Caco-2 (cell line): ENCODE results near the gene CACNA1A. TPM values are rescaled to one million over a fixed set of nuclear protein-coding genes. Genes with fewer than 3 reads are reported as not detected.

Experiments used
- BruUV-seq: library from RNA; stranded (reverse); fragments of 400-500 nt; replicated peaks from 2 replicates; lab custom pipeline; 2021; lab: Mats Ljungman, UMichigan
- CTCF ChIA-PET: fragments of 300-600 bp; sonication (Branson Sonifier 250); formaldehyde crosslinking; loops from one replicate; lab custom pipeline; 2022; ENCODE audit warnings: antibody characterized with exemption; lab: Charles Lee
- POLR2A ChIA-PET: fragments of 300-600 bp; sonication (Branson Sonifier 250); formaldehyde crosslinking; loops from one replicate; lab custom pipeline; 2022; ENCODE audit warnings: antibody characterized with exemption; lab: Charles Lee
- DNase-seq, 2 experiments: peaks; one replicate each; pipeline versions ENCODE4 v3.0.0 to v3.0.0-alpha.2; 2020 to 2022
- H3K27me3 ChIP-seq: replicated peaks from 2 replicates; pipeline ENCODE4 v1.6.0; 2011; ENCODE audit warnings: low read length; ENCODE audit not compliant: control insufficient read depth, insufficient read depth
- H3K36me3 ChIP-seq: 2 replicates; pipeline ENCODE4 v1.5.1; 2011; ENCODE audit warnings: low read length; ENCODE audit not compliant: control insufficient read depth, insufficient read depth
- H3K4me1 ChIP-seq: fragments of 250-450 bp; sonication (Bioruptor Pico); 2 replicates; pipeline ENCODE4 v1.5.1; 2020; ENCODE audit warnings: mild to moderate bottlenecking
- H3K4me3 ChIP-seq: 2 replicates; pipeline ENCODE4 v1.5.1; 2011; ENCODE audit warnings: low read depth, mild to moderate bottlenecking, control low read depth, low read length
- H3K9me3 ChIP-seq: fragments of 250-450 bp; sonication (Bioruptor Pico); 2 replicates; pipeline ENCODE4 v1.5.1; 2020; ENCODE audit warnings: mild to moderate bottlenecking, moderate library complexity
- H3K27ac Mint-ChIP-seq: one replicate; pipeline ENCODE4 v1.8.0; 2022; ENCODE audit warnings: mixed read lengths; ENCODE audit not compliant: unreplicated experiment
- H3K27me3 Mint-ChIP-seq: one replicate; pipeline ENCODE4 v1.8.0; 2022; ENCODE audit warnings: mixed read lengths; ENCODE audit not compliant: insufficient read depth, unreplicated experiment
- H3K36me3 Mint-ChIP-seq: one replicate; pipeline ENCODE4 v1.8.0; 2022; ENCODE audit warnings: mild to moderate bottlenecking, mixed read lengths; ENCODE audit not compliant: insufficient read depth, unreplicated experiment
- H3K4me1 Mint-ChIP-seq: one replicate; pipeline ENCODE4 v1.8.0; 2022; ENCODE audit warnings: low read depth, mixed read lengths; ENCODE audit not compliant: unreplicated experiment
- H3K4me3 Mint-ChIP-seq: one replicate; pipeline ENCODE4 v1.8.0; 2022; ENCODE audit warnings: mild to moderate bottlenecking, moderate library complexity, mixed read lengths; ENCODE audit not compliant: unreplicated experiment
- H3K9me3 Mint-ChIP-seq: one replicate; pipeline ENCODE4 v1.8.0; 2022; ENCODE audit warnings: mixed read lengths; ENCODE audit not compliant: unreplicated experiment
- CTCF ChIP-seq, 2 experiments: fragments of 200-600 bp in 1 of 2; IDR thresholded peaks; 1 replicate in 1 of 2; 2 replicates in 1 of 2; pipeline versions ENCODE4 v1.5.1 to v1.8.0; 2011 to 2022; ENCODE audit warnings: antibody characterized with exemption in 1 of 2, control low read depth in 1 of 2, inconsistent platforms in 1 of 2, low read depth in 1 of 2, low read length in 1 of 2, mild to moderate bottlenecking in 1 of 2, moderate library complexity in 1 of 2; ENCODE audit not compliant: insufficient read depth in 1 of 2, severe bottlenecking in 1 of 2, unreplicated experiment in 1 of 2
- intact Hi-C: fragments of 100-400 bp; cut with micrococcal nuclease; formaldehyde crosslinking; loops from one replicate; pipeline ENCODE4 v1.10.0; 2022; ENCODE audit not compliant: unreplicated experiment
- total RNA-seq: library from RNA; stranded (reverse); gene quantifications from 2 replicates; pipeline ENCODE4 v1.2.3, GENCODE V29; 2022

CACNA1A gene
- total RNA-seq, 1 experiment from 2014 or later, result not detected

- no peak for DNase-seq
- intact Hi-C loops, result no loop called here
- Histone ChIP-seq H3K4me1 (no peaks in the 10 kb centered on the region), H3K36me3 (no peaks in the 10 kb centered on the region), H3K27me3 (no peaks in the 10 kb centered on the region), H3K4me3 (no peak overlapping the region), H3K9me3 (no peaks in the 10 kb centered on the region)
- no peaks in the 10 kb centered on the region for H3K4me1 Mint-ChIP-seq
- BruUV-seq, result no TSS peak
- no peak for TF ChIP-seq CTCF (IDR thresholded peaks at IDR 0.05; ENCODE audit: insufficient read depth in 1 of 2, low read depth in 1 of 2, low read length in 1 of 2, severe bottlenecking in 1 of 2, unreplicated experiment in 1 of 2)
- no peak overlapping the region for H3K27ac Mint-ChIP-seq
- H3K27me3 Mint-ChIP-seq, result no peaks in the 10 kb centered on the region
- H3K4me3 Mint-ChIP-seq, result no peak overlapping the region
- ChIA-PET CTCF (no interaction called here), POLR2A (no interaction called here)
- H3K9me3 Mint-ChIP-seq, result no peaks in the 10 kb centered on the region
- H3K36me3 Mint-ChIP-seq, result no peaks in the 10 kb centered on the region
Measured at GRCh38 chr19:13437919-13438618, 68.2 kb downstream of the CACNA1A start.

GRCh38 chr19:13436352-13436751, 69.9 kb downstream of the CACNA1A start:
- Mint-ChIP-seq H3K4me1 (no peaks in the 10 kb centered on the region), H3K36me3 (no peaks in the 10 kb centered on the region), H3K27ac (no peak overlapping the region), H3K9me3 (no peaks in the 10 kb centered on the region), H3K27me3 (no peaks in the 10 kb centered on the region), H3K4me3 (no peak overlapping the region)
- no peaks in the 10 kb centered on the region for H3K4me1 ChIP-seq
- H3K27me3 ChIP-seq, result no peaks in the 10 kb centered on the region
- BruUV-seq, result no TSS peak
- intact Hi-C loops, result no loop called here
- no peaks in the 10 kb centered on the region for H3K36me3 ChIP-seq
- H3K9me3 ChIP-seq, result no peaks in the 10 kb centered on the region
- CTCF ChIA-PET, result no interaction called here
- no peak for TF ChIP-seq CTCF (IDR thresholded peaks at IDR 0.05; ENCODE audit: insufficient read depth in 1 of 2, low read depth in 1 of 2, low read length in 1 of 2, severe bottlenecking in 1 of 2, unreplicated experiment in 1 of 2)
- no peak for DNase-seq
- no peak overlapping the region for H3K4me3 ChIP-seq
- POLR2A ChIA-PET, result no interaction called here

GRCh38 chr19:13430790-13431582, 75.3 kb downstream of the CACNA1A start:
- no peak overlapping the region for H3K4me3 ChIP-seq
- H3K36me3 Mint-ChIP-seq, result no peaks in the 10 kb centered on the region
- H3K4me3 Mint-ChIP-seq, result no peak overlapping the region
- H3K36me3 ChIP-seq, result no peaks in the 10 kb centered on the region
- no peaks in the 10 kb centered on the region for H3K27me3 ChIP-seq
- no peaks in the 10 kb centered on the region for H3K9me3 Mint-ChIP-seq
- no peaks in the 10 kb centered on the region for H3K4me1 Mint-ChIP-seq
- CTCF ChIA-PET, result no interaction called here
- no peaks in the 10 kb centered on the region for H3K27me3 Mint-ChIP-seq
- no peaks in the 10 kb centered on the region for H3K4me1 ChIP-seq
- no peaks in the 10 kb centered on the region for H3K9me3 ChIP-seq
- peak; percentile 52 to 69 for TF ChIP-seq CTCF (IDR thresholded peaks at IDR 0.05; ENCODE audit: insufficient read depth in 1 of 2, low read depth in 1 of 2, low read length in 1 of 2, severe bottlenecking in 1 of 2, unreplicated experiment in 1 of 2)
- POLR2A ChIA-PET, result no interaction called here
- BruUV-seq, result no TSS peak
- H3K27ac Mint-ChIP-seq, result no peak overlapping the region
- intact Hi-C loops, result loop anchor here (1.0 kb wide), 1 partner anchor 154 kb away; no protein-coding TSS in a partner anchor
- DNase-seq, result peak; percentile 38 to 47
